HG03280 (cell line): Measurements from ENCODE around the gene SYNE2.

Source experiments
- ATAC-seq: cut with Tn5 transposase; IDR thresholded peaks from one replicate; pipeline ENCODE4 v1.9.1; 2021; ENCODE audit warnings: mild to moderate bottlenecking, moderate library complexity; ENCODE audit not compliant: unreplicated experiment

The SYNE2 gene

DNA sequence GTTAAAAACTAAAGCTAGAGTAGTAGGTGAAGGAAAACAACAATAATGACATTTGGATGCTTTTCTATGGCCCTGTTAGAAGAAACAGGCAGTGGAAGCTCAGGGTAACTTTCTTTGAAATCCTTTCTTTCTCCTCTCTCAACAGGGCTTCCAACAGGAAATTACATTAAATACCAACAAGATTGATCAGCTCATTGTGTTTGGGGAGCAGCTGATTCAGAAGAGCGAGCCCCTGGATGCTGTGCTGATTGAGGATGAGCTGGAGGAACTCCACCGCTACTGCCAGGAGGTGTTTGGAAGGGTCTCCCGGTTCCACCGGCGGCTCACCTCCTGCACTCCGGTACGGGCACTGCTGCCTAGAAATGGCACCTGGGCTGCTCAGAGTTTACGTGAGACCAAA is 359.9 kb downstream of the SYNE2 start:
- ATAC-seq: no peak

DNA sequence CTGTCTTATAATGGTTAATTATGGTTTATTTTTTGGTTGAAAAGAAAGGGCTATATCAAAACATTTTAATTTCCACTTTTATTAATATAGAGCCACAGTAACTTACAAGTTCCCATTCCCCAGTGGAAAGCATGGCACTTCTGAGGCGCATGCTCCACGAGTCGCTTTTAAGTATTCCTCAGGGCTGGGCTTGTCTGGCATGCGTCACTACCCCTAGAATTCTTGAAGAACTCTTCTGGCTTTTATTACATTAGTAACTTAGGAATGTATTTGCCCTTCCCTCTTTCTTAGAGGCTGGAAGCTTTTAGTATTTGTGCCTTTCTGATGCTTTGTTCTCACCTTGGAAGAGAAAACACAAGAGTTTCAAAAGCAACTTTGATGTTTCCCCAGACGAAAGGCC is 360.3 kb downstream of the SYNE2 start:
- no peak for ATAC-seq

DNA sequence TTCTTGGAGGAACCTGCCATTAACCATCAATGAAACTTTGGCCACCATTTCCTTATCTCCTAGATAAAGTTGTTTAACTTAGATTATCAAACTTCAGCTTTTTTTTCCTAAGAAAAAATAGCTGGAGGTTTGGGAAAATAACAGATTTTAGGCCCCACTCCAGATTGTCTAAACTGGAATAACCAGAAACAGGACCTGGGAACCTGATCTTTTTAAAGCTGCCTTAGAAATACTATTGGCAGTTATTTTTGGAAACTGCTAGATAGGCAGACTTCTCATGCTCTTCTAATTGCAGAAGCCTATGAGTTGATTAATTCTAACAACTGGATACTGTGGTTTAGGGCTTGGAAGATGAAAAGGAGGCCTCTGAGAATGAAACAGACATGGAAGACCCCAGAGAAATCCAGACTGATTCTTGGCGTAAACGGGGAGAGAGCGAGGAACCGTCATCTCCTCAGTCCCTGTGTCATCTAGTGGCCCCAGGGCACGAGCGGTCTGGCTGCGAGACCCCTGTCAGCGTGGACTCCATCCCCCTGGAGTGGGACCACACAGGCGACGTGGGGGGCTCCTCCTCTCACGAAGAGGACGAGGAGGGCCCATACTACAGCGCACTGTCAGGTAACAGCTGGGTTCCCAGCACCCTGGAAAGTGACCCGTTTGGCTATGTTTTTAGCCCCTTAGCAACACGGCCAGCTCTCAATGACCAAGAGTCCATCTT is 361.2 kb downstream of the SYNE2 start:
- ATAC-seq: no peak

DNA sequence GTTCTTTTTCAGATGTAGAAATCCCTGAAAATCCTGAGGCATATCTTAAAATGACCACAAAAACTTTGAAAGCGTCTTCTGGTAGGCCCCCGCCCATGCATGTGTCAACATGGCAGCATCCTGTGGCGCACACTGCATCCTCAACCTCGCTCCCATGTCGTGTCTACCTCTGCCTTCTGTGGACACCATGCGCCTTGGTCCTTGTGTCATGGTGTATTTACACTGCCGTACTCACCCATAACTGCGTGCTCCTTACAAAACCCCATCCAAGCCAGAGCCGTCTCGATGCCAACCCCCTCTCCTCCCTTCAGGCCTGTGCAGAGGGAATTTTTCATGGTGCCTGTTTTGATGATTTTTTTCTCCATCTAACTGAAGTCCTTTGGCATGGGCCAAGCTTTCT is 362.5 kb downstream of the SYNE2 start:
- ATAC-seq: no peak

DNA sequence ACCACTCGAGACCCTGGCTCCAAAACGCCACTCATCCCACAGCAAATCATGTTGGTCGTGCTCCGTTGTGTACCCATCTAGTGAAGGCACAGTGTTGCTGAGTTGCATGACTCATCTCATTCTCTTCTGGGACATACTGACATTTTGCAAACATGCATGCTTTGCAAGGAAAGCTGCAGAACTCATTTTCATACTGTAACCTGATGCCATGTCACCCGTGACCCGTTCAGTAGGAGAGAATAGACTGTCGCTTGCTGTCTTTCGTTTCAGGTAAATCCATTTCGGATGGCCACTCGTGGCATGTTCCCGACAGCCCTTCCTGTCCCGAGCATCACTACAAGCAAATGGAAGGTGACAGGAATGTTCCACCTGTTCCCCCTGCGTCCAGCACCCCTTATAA is 363.2 kb downstream of the SYNE2 start:
- no peak for ATAC-seq

DNA sequence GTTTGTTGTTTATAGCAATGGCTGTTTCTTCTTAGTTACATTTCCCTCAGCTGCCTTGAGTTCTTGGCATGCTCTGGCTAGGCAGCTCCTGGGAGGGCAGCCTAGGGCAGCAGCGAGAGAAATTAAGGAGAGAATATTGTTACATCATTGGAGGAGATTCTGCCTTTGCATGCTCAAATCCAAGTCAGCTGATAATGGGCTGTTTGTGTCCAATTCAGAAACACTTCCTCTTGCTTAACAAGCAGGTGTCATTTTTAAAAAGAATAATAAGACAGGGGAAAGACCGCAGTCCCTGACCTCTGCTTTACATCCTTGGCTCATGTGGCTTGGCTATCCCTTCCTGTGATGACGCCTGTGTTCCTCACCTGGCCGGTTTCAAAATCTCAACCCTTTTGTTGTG is 364.5 kb downstream of the SYNE2 start:
- ATAC-seq: no peak

GRCh38 chr14:64217834-64218233 is 365.0 kb downstream of the SYNE2 start:
- no peak for ATAC-seq

- no peak for ATAC-seq
Observed at GRCh38 chr14:64218344-64219240, 365.8 kb downstream of the SYNE2 start.

- ATAC-seq: no peak
Observed at GRCh38 chr14:64220056-64220455, 367.3 kb downstream of the SYNE2 start.

GRCh38 chr14:64220466-64220865 is 367.7 kb downstream of the SYNE2 start:
- ATAC-seq: no peak

- no peak for ATAC-seq
Observed at GRCh38 chr14:64221391-64222003, 368.7 kb downstream of the SYNE2 start.

GRCh38 chr14:64225151-64225757 is 372.4 kb downstream of the SYNE2 start:
- ATAC-seq: no peak

- no peak for ATAC-seq
Observed at GRCh38 chr14:64227856-64228255, 375.1 kb downstream of the SYNE2 start.

GRCh38 chr14:64229489-64229888 is 376.7 kb downstream of the SYNE2 start:
- no peak for ATAC-seq

DNA sequence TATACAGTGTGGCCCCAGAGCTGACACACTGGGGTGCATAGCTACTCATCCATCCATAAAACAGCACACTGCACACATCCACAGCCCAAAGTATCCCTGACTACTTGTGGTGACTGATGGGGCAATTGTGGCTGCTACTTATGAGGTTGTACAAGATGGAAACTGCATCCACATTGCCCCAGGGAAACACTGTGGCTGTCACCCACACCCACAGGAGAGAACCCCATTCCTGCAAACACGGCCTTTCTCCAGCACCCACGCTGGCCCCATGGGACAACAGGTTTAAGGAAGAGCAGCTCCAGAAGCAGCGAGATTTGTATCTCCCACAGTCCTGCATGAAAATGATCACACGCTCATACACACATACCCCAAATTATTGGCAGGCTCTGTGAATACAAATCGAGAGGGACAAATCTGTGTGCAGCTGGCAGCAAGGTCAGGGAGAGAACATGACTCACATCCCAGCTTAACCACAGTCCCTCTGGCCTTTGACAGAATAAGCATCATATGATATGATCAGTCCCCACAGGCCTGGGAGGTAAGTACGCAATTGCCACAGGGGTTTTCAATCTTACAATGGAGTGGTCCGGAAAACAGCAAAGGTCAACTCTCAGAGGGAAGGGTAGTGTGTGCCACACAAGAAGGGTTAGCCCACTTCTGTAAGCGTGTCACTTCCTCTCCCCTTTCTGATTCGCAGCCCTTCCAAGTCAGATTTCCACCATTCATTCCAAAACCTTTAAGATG is 379.5 kb downstream of the SYNE2 start:
- no peak for ATAC-seq

- no peak for ATAC-seq
Observed at GRCh38 chr14:64232944-64233343, 380.1 kb downstream of the SYNE2 start.

- no peak for ATAC-seq
Observed at GRCh38 chr14:64233531-64234190, 380.9 kb downstream of the SYNE2 start.

GRCh38 chr14:64234877-64235651 is 382.3 kb downstream of the SYNE2 start:
- ATAC-seq: no peak
